NCI-H1694 (cell line): ENCODE results near the gene ECHS1.
A peak's percentile ranks its signal among the peaks of the same experiment; 100 is the strongest.

ENCODE experiments used
- DNase-seq: peaks from one replicate; lab custom pipeline; 2025; lab: John Stamatoyannopoulos, UW

The ECHS1 gene

GRCh38 chr10:133341983-133342382, 31.2 kb downstream of the ECHS1 start:
- DNase-seq, result no peak

- no peak for DNase-seq
These were observed 33.3 kb downstream of the ECHS1 start for GRCh38 chr10:133339708-133340380.

GRCh38 chr10:133338080-133339071, 34.8 kb downstream of the ECHS1 start:
- no peak for DNase-seq

- DNase-seq, result no peak
These were observed 35.8 kb downstream of the ECHS1 start for GRCh38 chr10:133337370-133337725.

GRCh38 chr10:133336577-133337369, 36.4 kb downstream of the ECHS1 start, which contains the start of gene CALY:
CALY (minus strand) TSS chr10:133336896; CDS start chr10:133328989, 7,907 bp downstream.
- no peak for DNase-seq

DNA sequence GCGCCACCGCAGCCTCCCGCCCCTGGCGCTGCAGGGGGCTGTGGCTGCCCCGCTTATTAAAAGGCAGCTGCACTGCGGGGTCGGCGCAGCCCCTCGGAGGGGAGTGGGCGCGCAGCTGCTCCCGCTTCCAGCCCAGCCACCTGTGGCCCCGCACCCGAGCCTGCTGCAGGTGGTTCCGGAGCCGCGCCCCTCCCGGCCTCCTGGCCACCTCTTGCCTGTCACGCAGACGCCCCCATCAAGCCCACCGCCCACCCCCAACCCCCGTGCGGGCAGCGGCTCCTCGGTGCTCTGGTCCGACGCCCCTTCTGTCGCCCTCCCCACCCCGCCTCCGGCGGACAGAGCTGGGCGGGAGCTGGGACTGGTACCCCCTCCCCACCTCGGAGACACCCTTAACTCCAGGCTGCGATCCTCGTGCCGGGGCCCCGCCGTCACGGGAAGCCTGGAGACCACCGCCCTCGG, 37.0 kb downstream of the ECHS1 start:
- no peak for DNase-seq

DNA sequence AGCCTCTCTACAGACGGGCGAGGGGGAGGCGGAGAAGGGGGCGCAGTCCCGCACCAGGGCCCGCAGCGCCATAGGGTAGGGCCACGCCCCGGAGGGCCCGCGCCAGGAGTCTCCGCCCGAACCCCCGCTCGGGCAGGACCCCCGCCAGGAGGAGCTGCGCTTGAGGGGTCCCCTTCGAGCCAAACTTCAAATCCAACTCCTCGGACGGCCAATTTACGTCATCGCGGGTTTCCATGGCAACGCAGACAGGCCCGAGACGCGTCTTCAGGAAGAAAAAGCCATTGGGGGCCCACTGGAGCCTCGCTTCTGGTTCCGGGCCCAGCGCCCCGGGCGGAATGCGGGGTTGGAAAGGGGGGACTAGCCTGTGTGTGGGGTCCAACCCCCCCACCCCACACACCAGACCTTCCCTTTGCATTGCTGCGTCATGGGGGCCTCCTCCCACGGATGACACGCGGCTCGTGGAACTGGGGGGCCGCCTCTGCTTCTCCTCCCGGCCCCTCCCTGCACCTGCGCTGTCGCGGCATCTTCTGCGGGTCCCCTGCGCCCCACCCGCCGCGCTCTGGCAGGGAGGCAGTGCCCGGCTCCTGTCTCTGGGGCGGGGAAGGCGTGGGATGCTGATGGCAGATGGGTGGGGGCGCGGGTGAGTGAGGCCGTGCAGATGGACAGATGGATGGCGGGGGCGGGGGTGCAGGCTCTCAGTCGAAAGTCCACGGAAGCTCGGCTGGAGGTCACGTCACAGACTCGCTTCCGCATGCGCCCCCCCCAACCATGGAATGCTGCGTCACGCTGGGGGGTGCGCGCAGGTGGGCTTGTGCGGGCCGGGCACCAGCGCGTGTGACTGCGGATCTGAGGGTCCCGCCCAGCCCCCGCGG, 37.7 kb downstream of the ECHS1 start:
- DNase-seq, result no peak

DNA sequence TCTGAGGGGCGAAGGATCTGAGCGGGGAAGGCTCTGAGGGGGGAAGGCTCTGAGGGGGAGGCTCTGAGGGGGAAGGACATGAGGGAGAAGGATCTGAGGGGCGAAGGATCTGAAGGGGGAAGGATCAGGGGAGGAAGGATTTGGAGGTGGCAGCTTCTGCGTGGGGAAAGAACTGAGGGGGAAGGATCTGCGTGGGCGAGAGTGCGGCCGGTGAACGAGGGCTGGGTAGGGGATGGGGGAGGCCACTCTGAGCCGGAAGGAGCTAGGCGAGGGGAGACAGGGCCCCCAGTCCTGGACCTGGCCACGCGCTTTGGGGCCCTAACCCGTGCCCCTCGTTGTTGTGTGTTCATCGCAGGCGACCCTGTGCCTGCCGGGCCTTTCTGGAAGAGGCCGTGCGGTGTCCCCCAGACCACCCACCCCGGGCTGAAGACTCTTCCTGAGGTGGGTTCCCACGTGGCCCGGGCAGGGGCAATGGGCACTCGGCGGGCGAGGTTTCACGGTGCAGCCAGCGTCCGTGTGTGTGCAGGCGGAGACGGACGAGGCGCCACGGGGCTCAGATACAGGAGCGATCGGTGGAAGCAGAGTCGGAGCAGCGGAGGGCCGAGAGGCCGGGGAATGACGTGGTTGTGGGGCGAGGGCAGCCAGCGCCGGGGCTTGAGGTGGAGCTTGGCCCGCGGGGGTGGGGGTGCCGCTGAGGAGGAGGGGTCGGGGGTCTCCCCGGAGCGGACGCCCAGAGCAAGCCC, 38.5 kb downstream of the ECHS1 start:
- DNase-seq, result no peak

DNA sequence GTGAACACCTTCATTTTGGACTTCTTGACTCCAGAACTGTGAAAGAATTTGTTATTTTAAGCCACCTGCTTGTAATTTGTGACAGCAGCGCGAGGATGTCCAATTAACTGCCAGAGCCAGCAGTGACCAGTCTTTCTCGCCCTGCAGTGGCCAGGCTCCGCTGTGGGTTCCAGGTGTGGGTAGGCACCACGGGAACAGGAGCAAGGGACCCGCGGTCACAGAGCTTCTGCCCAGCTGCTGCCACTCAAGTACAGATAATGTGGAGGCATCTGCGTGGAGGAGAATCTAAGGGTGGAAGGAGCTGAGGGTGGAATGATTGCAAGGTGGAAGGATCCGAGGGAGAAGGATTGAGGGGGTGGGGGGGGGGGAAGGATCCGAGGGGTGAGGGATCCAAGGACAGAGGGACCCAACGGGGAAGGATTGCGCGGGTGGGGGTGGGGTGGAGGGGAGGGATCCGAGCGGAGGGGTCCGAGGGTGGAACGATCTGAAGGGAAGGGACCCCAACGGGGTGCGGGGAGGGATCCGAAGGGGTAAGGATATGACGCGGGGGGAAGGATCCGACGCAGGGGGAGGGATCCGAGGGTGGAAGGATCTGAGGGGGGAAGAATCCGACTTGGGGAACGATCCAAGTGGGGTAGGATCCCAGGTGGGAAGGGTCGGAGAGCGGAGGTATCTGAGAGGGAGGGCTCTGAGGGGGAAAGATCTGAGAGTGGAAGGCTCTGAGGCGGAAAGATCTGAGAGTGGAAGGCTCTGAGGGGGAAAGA, 40.0 kb downstream of the ECHS1 start:
- no peak for DNase-seq

DNA sequence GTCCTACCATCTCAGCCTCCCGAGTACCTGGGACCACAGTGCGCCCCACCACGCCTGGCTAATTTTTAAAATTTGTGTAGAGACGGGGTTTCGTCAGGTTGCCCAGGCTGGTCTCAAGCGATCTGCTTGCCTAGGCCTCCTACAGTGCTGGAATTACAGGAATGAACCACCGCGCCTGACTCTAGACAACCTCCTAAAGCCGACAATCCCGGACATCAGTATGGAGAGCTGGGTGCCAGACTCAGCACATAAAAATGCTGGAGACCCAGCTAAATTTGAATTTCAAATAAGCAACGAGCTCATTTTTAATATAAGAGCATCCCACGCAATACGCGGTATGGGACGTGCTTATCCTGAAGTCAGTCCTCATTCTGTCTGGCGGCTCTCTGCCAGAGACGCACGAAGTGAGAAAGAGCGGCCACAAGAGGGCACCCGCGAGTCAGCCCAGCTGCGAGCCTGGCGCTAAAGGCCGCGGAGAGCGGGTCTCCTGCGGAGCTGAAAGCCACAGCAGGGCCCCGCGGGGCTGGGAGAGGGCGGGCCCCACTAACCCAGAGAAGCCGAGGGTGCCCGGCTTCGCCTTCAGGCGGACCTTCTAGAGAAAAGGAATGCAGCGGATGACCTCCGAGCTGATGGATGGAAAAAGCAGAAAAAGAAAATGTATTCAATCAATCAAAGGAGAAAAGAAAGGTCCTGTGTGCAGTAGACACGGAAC, 43.5 kb downstream of the ECHS1 start:
- DNase-seq, result peak; percentile 53

GRCh38 chr10:133328358-133329343, 44.5 kb downstream of the ECHS1 start:
- DNase-seq, result no peak

DNA sequence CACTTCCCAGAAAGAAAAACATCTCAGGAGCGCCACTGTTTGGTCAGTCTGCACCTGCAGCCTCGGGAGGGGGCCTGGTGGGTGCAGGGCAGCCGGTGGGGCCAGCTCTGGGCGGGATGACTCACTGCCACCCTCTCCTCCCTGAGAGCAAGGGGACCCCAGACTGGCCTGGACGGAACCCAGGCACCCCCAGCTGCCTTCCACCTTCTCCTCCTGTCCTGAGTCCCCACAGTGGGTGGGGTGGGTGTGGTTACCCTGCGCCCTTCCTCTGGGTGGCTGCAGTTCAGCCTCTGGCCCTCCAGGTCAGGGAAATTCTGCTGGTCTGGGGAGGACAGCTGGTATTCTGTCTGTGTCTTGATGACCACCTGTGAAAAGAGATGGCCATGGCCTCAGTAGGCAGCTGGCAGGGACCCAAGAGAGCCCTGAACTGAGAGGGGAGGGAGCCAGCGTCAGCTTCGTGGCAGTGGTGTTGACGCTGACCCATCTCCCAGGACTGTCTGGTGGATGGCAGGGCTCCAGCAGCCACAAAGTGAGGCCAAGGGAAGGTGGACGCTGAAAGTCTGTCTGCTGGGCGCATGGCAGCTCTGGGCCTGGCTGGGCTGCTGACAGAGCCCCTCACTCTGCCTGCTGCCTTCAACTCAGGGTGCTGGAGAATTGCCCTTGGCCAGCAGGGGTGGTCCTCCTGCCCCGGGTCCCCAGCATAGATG, 45.4 kb downstream of the ECHS1 start:
- DNase-seq, result no peak

DNA sequence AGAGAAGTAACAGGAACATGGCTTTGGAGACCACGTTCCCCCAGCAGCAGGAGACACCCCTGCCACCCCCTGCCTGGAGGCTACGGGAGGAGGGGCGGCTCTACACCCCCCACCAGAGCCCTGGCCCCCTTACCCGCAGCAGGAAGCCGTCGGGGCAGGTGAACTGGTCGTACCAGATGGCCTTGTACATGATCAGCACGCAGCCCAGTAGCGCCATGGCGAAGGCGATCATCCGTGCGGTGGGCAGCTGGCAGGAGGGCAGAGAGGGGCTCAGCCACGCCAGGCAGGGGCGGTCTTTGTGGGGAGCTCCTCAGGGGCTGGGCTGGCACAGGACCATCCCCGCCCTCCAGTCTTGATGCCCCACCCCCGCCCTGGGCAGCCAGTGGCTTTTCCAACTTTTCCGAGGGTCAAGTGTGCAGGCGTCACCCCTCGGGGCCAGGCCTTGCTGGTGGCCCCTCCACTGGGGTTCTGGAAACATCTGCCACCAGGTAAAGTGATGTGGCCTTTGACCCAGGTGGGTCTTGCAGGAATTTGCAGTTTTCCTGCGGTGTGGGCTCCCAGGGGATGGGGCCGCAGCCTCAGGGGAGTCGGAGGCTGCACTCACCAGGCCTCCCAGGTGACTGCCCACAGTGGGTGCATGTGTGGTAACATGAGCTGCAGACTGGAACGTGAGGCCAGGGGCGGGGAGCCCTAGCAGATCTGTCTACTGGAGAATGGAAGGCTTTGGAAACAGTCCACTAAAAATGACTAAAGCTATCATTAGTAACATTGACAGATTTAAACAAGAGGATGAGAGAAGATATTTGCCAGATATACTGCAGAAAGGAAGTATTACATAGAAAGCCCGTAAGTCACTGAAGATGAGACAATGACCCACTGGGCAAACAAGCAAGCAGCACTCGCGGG, 46.2 kb downstream of the ECHS1 start:
- no peak for DNase-seq

GRCh38 chr10:133326223-133326551, 47.0 kb downstream of the ECHS1 start:
- no peak for DNase-seq

- no peak for DNase-seq
These were observed 47.5 kb downstream of the ECHS1 start for GRCh38 chr10:133325440-133326222.
